ENCODE measurements around the gene AUTS2. TPM values are rescaled to one million over a fixed set of nuclear protein-coding genes. Genes with fewer than 3 reads are reported as not detected.

Gene AUTS2
- total RNA-seq, 6 experiments from 2014 or later = 10.4 to 32.0 (median 19.3) TPM

DNA sequence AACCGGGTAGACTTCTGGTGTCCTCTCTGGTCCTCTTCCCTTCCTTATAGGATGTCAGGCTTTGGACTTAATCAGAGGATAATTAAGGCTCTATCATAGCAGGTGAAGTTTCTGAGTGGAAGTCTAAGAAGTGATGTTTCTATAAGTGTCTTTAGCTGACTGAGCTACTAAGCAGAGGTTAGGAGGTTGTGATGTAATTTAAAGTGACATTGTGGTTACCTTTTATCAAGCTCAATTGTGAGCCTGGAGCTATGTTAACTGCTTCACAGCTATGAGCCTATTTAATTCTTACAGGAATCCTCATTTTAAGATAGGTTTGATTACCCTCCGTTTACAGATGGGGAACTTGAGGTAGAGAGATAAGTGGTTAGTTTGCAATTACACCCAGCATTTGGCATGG lies 365.1 kb downstream of the AUTS2 start:
- WGBS (ENCODE audit: insufficient coverage, low coverage, low lambda C conversion rate, missing lambda C conversion rate) = 62% methylated on average over 2 of the region's 2 CpGs
- Histone ChIP-seq H3K4me3 (no peak overlapping the region), H3K9me3 (no peaks in the 10 kb centered on the region), H3K27ac (no peak overlapping the region), H3K4me1 (no peaks in the 10 kb centered on the region), H3K36me3 (no peaks in the 10 kb centered on the region), H3K27me3 (no peaks in the 10 kb centered on the region)
- no peak for DNase-seq
- intact Hi-C loops (cut with DNase I) = no loop called here
- TF ChIP-seq, protein P1, sequence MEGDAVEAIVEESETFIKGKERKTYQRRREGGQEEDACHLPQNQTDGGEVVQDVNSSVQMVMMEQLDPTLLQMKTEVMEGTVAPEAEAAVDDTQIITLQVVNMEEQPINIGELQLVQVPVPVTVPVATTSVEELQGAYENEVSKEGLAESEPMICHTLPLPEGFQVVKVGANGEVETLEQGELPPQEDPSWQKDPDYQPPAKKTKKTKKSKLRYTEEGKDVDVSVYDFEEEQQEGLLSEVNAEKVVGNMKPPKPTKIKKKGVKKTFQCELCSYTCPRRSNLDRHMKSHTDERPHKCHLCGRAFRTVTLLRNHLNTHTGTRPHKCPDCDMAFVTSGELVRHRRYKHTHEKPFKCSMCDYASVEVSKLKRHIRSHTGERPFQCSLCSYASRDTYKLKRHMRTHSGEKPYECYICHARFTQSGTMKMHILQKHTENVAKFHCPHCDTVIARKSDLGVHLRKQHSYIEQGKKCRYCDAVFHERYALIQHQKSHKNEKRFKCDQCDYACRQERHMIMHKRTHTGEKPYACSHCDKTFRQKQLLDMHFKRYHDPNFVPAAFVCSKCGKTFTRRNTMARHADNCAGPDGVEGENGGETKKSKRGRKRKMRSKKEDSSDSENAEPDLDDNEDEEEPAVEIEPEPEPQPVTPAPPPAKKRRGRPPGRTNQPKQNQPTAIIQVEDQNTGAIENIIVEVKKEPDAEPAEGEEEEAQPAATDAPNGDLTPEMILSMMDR (IDR thresholded peaks at IDR 0.05) = no peak
- TF ChIP-seq POLR2A (IDR thresholded peaks at IDR 0.05) = no peak
- ATAC-seq = no peak

GRCh38 chr7:69966766-69967591 lies 368.7 kb downstream of the AUTS2 start:
- peak; percentile 20 to 36 (median 28) for ATAC-seq
- no peaks in the 10 kb centered on the region for H3K4me1 ChIP-seq
- TF ChIP-seq, protein P1 (IDR thresholded peaks at IDR 0.05) = no peak
- no peak for TF ChIP-seq POLR2A (IDR thresholded peaks at IDR 0.05)
- H3K27ac ChIP-seq = no peak overlapping the region
- no peak for DNase-seq
- H3K27me3 ChIP-seq = no peaks in the 10 kb centered on the region
- H3K36me3 ChIP-seq = no peaks in the 10 kb centered on the region
- H3K9me3 ChIP-seq = no peaks in the 10 kb centered on the region
- intact Hi-C loops (cut with DNase I) = no loop called here
- whole genome bisulfite sequencing (ENCODE audit: insufficient coverage, low coverage, low lambda C conversion rate, missing lambda C conversion rate) = 48% methylated on average over 8 of the region's 8 CpGs
- H3K4me3 ChIP-seq = no peak overlapping the region

DNA sequence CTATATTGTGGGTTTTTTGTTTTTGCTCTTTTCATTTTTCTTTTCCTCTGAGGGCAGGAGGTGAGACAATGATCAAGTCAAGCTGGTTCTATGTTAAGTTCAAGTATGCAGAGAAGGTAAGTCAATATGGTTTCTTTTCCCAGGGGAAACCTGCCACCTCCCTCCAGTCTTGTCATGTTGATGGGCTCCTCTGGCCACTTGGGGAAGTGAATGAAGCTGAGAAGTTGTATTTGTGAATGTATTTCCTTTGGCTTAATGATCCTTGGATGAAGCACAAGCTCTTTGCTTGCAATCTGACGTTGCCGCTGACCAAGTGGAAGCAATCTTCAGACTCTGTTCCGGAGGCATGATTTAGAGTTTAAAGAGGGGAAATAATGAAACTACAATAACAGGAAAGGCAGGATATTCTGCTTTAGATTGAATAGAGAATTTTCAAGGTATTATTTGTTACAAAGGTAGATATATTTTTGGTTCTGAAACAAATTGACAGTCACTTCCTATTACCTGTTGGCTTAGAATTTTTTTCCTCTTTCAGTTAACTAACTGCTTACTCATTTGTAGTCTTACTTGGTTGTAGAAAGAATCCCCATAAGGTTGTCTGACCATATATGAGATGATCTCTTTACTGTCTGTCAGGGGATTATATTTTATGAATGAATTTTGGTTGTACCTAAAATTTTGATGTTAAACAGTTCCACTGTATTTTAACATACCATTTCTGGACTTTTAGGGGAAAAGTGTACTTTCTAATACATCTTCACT lies 369.6 kb downstream of the AUTS2 start:
- TF ChIP-seq, protein P1 (IDR thresholded peaks at IDR 0.05) = no peak
- no peak for TF ChIP-seq POLR2A (IDR thresholded peaks at IDR 0.05)
- DNase-seq = no peak
- H3K27me3 ChIP-seq = no peaks in the 10 kb centered on the region
- H3K36me3 ChIP-seq = no peaks in the 10 kb centered on the region
- H3K9me3 ChIP-seq = no peaks in the 10 kb centered on the region
- H3K27ac ChIP-seq = no peak overlapping the region
- intact Hi-C loops (cut with DNase I) = no loop called here
- WGBS (ENCODE audit: insufficient coverage, low coverage, low lambda C conversion rate, missing lambda C conversion rate) = 58% methylated on average over 3 of the region's 3 CpGs
- no peak overlapping the region for H3K4me3 ChIP-seq
- peak; percentile 24 to 48 (median 44) for ATAC-seq
- no peaks in the 10 kb centered on the region for H3K4me1 ChIP-seq

GRCh38 chr7:69968969-69969556 lies 370.8 kb downstream of the AUTS2 start:
- no peak for ATAC-seq
- no peak for DNase-seq
- no peak for TF ChIP-seq POLR2A (IDR thresholded peaks at IDR 0.05)
- TF ChIP-seq, protein P1 (IDR thresholded peaks at IDR 0.05) = no peak
- Histone ChIP-seq H3K27ac (no peak overlapping the region), H3K4me1 (no peaks in the 10 kb centered on the region), H3K4me3 (no peak overlapping the region), H3K27me3 (no peaks in the 10 kb centered on the region), H3K9me3 (no peaks in the 10 kb centered on the region), H3K36me3 (no peaks in the 10 kb centered on the region)
- WGBS (ENCODE audit: insufficient coverage, low coverage, low lambda C conversion rate, missing lambda C conversion rate) = 54% methylated on average over 4 of the region's 4 CpGs
- intact Hi-C loops (cut with DNase I) = no loop called here
